Brain microvascular endothelial cell (primary cell): ENCODE results near the gene ITGB4.

Experiments
- DNase-seq: peaks from one replicate; pipeline ENCODE4 v3.0.0-alpha.2; 2020
- H3K27ac ChIP-seq: fragments of 250-450 bp; sonication (Bioruptor Pico); 2 replicates; pipeline ENCODE4 v1.5.1; 2020; ENCODE audit warnings: mild to moderate bottlenecking, moderate library complexity
- H3K27me3 ChIP-seq: fragments of 250-450 bp; sonication (Bioruptor Pico); replicated peaks from 2 replicates; pipeline ENCODE4 v1.5.1; 2020; ENCODE audit warnings: mild to moderate bottlenecking
- H3K36me3 ChIP-seq: fragments of 250-450 bp; sonication (Bioruptor Pico); replicated peaks from 2 replicates; pipeline ENCODE4 v1.5.1; 2020; ENCODE audit warnings: mild to moderate bottlenecking
- H3K4me3 ChIP-seq: 2 replicates; pipeline ENCODE4 v1.5.1; 2011; ENCODE audit warnings: low read depth, mild to moderate bottlenecking, control low read depth, low read length, moderate library complexity
- CTCF ChIP-seq: IDR thresholded peaks from 2 replicates; pipeline ENCODE4 v1.5.1; 2011; ENCODE audit warnings: low read depth, mild to moderate bottlenecking, moderate library complexity, low read length, control low read depth, inconsistent platforms; ENCODE audit errors: missing control alignments
- in situ Hi-C: cut with HindIII; loops from 2 replicates; pipeline ENCODE4 v1.10.0; 2017; ENCODE audit warnings: low sequenced_read_pairs, low pct_ligation_motif_present

Gene ITGB4

DNA sequence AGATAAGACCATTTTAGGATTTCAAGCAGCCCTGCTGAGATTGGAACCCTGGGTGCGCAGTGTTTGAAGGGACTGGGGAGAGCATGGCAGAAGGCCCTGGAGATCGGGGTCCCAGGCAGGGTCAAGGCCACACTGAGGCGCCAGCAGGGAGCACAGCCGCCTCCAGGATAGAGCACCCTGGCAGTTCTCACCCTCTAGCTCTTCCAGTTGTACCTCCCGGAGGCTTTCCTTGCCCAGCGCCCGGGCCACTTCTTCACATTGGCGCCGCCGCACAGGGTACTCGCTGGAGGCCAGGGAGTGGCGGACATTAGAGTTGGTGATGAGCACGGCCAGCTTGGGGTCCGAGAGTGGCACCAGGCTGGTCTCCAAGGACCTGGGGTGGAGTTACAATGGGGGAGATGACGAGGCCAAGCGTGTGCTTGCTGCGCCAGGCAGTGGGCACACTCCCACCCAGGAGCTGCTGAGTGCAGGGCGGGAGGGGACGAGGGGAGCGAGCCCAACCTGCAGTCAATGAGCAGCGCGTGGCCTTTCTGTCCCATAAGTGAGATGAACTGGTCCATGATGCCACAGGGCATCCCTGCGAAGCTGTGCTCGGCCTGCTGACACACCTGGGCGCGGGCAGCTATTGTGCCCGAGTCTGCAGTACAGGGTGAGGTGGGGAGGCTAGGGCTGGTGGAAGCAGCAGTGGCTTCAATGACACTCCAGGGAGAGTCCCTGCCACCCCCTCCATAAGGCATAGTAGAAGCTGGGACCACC, 41.4 kb downstream of the ITGB4 start:
- H3K4me3 ChIP-seq: no peak overlapping the region
- TF ChIP-seq CTCF: no peak
- in situ Hi-C loops: no loop called here

DNA sequence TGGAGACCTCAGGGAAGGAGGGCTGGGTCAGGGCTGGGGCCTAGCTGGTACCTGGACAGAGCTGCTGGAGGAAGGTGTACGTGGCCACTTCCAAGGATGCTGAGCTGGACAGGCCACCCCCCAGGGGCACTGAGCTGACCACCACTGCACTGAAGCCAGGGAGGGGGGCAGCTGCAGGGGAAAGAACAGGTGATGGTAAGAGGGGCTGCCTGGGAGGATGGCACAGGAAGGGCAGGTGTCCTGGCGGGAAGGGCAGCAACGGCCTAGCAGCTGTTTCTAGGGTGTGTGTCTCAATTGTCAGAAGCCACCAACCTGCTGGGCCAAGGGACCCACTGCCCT, 42.0 kb downstream of the ITGB4 start:
- Histone ChIP-seq H3K27ac (no peak overlapping the region), H3K27me3 (no peaks in the 10 kb centered on the region), H3K36me3 (no peaks in the 10 kb centered on the region), H3K4me3 (no peak overlapping the region)
- in situ Hi-C loops: no loop called here
- no peak for DNase-seq
- no peak for TF ChIP-seq CTCF

More for the DNA sequence above, 41.4 kb downstream of the ITGB4 start:
- no peak for DNase-seq
- Histone ChIP-seq H3K27ac (no peak overlapping the region), H3K36me3 (no peaks in the 10 kb centered on the region), H3K27me3 (no peaks in the 10 kb centered on the region)

GRCh38 chr17:75763613-75764416, 42.6 kb downstream of the ITGB4 start:
- Histone ChIP-seq H3K27me3 (no peaks in the 10 kb centered on the region), H3K36me3 (no peaks in the 10 kb centered on the region), H3K4me3 (peak overlapping the region; percentile 61), H3K27ac (no peak overlapping the region)
- DNase-seq: no peak
- TF ChIP-seq CTCF: no peak
- in situ Hi-C loops: no loop called here

DNA sequence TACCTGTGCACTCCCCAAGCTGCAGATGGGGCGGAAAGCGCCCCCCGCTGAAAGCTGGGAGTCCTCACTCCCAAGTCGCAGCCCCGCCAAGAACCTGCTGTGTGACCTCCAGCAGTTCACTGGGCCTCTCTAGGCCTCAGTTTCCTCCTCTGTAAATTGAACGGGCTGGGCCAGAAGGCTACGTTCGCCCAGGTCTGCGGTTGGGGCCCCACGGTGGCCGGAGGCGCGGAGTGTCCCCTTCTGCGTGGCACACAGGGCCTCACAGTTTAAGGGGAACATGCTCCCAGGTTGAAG, 43.1 kb downstream of the ITGB4 start:
- no peaks in the 10 kb centered on the region for H3K27me3 ChIP-seq
- H3K27ac ChIP-seq: no peak overlapping the region
- H3K36me3 ChIP-seq: no peaks in the 10 kb centered on the region
- no peak for DNase-seq
- peak overlapping the region; percentile 61 for H3K4me3 ChIP-seq
- in situ Hi-C loops: no loop called here
- TF ChIP-seq CTCF: no peak

DNA sequence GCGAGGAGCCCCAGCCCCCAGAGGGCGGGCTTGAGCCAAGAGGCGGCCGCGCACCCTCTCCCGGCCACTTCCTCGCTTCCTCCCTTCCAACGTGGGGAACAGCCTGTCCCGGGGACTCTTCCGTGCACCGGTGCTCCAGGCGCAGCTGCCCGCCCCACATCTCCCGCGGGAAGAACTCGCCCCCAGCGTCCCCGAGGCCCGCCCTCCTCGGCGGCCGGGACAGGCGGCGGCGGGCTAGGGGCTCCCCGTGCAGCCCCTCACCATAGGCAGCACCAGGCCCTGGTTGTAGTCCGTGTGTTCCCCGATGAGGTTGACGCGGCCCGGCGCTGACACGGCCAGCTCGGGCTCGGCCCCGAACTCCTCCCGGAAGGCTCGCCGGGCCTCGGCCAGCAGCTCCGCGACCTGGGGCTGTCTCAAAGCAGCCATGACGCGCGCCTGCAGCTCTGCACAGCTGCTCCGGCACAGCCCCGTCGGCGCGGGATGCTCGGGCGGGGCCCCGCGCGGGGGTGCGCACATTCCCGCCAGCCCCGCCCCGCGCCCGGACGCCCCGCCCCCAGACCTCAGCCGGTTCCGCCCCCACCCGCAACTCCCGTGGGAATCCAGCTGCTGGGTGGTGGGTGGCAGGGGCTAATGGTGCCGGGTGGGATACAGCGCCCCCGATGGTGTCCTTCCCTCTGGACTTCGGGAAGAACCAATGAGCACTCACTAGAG, 43.6 kb downstream of the ITGB4 start, which contains the start of gene GALK1:
Gene GALK1 (minus strand): TSS at position 482 of the 711 bp plus-strand sequence. CDS start 56 bp downstream, at position 426.
- TF ChIP-seq CTCF: peak; percentile 78
- Histone ChIP-seq H3K36me3 (no peaks in the 10 kb centered on the region), H3K27me3 (no peaks in the 10 kb centered on the region), H3K27ac (no peak within 1 kb of the TSS), H3K4me3 (peak within 1 kb of the TSS; percentile 61)
- DNase-seq: peak; percentile 25
- in situ Hi-C loops: no loop called here
